MCF 10A (cell line): ENCODE results near the gene FAM228A. TPM values are rescaled to one million over a fixed set of nuclear protein-coding genes. Genes with fewer than 3 reads are reported as not detected.

ENCODE experiments used
- BruUV-seq: library from RNA; stranded (reverse); fragments of 400-500 nt; replicated peaks from 2 replicates; lab custom pipeline; 2021; lab: Mats Ljungman, UMichigan
- CTCF ChIA-PET: fragments of 300-600 bp; sonication (Branson Sonifier 250); formaldehyde crosslinking; extraction: SDS; loops from one replicate; lab custom pipeline; 2021; ENCODE audit warnings: antibody characterized with exemption, inconsistent platforms; lab: Yijun Ruan, JAX
- POLR2A ChIA-PET: fragments of 300-600, 350-650 bp; sonication (Branson Sonifier 250); formaldehyde crosslinking; extraction: SDS; loops from one replicate; lab custom pipeline; 2020; ENCODE audit warnings: antibody characterized with exemption, inconsistent platforms; lab: Yijun Ruan, JAX
- DNase-seq: peaks from one replicate; pipeline ENCODE4 v3.0.0-alpha.2; 2018; ENCODE audit not compliant: unreplicated experiment
- H3K27ac Mint-ChIP-seq: one replicate; pipeline ENCODE4 v1.8.0; 2022; ENCODE audit warnings: mild to moderate bottlenecking, low read depth, mixed read lengths; ENCODE audit not compliant: unreplicated experiment
- H3K27me3 Mint-ChIP-seq: one replicate; pipeline ENCODE4 v1.8.0; 2022; ENCODE audit warnings: mixed read lengths; ENCODE audit not compliant: insufficient read depth, unreplicated experiment
- H3K36me3 Mint-ChIP-seq: one replicate; pipeline ENCODE4 v1.8.0; 2022; ENCODE audit warnings: mild to moderate bottlenecking, moderate library complexity, mixed read lengths; ENCODE audit not compliant: insufficient read depth, unreplicated experiment
- H3K4me1 Mint-ChIP-seq: one replicate; pipeline ENCODE4 v1.8.0; 2022; ENCODE audit warnings: mixed read lengths; ENCODE audit not compliant: insufficient read depth, unreplicated experiment
- H3K4me3 Mint-ChIP-seq: one replicate; pipeline ENCODE4 v1.8.0; 2022; ENCODE audit warnings: mild to moderate bottlenecking, moderate library complexity, mixed read lengths; ENCODE audit not compliant: unreplicated experiment
- H3K9me3 Mint-ChIP-seq: one replicate; pipeline ENCODE4 v1.8.0; 2022; ENCODE audit warnings: mixed read lengths; ENCODE audit not compliant: unreplicated experiment
- intact Hi-C: fragments of 100-400 bp; cut with micrococcal nuclease; formaldehyde crosslinking; loops from 2 replicates; pipeline ENCODE4 v1.14.1; 2022
- total RNA-seq: library from RNA; stranded (reverse); gene quantifications from 2 replicates; pipeline ENCODE4 v1.2.3, GENCODE V29; 2022
- TF ChIP-seq, protein P1 (sequence below): fragments of 200-600 bp; IDR thresholded peaks from one replicate; pipeline ENCODE4 v1.8.0; 2022; ENCODE audit warnings: antibody characterized with exemption, mild to moderate bottlenecking; ENCODE audit not compliant: unreplicated experiment

Gene FAM228A
- total RNA-seq, 1 experiment from 2014 or later: not detected

DNA sequence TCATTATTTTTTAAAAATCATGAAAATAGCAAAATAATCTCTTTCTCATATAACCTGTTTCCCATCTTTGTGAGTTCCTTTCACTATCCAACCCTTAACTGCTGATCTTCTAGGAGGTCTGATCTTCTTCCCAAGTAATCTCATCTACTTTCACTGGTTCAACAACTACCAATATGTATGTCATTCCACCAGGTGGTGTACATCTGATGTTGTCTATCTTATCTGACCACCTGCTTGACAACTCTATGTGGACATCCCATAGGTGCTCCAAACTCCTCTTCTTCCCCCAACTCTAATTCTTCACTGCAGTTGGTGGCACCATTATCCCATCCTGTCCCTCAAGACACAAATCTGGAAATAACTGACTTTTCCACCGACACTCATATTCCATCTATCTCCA lies 62.5 kb downstream of the FAM228A start:
- TF ChIP-seq, protein P1, sequence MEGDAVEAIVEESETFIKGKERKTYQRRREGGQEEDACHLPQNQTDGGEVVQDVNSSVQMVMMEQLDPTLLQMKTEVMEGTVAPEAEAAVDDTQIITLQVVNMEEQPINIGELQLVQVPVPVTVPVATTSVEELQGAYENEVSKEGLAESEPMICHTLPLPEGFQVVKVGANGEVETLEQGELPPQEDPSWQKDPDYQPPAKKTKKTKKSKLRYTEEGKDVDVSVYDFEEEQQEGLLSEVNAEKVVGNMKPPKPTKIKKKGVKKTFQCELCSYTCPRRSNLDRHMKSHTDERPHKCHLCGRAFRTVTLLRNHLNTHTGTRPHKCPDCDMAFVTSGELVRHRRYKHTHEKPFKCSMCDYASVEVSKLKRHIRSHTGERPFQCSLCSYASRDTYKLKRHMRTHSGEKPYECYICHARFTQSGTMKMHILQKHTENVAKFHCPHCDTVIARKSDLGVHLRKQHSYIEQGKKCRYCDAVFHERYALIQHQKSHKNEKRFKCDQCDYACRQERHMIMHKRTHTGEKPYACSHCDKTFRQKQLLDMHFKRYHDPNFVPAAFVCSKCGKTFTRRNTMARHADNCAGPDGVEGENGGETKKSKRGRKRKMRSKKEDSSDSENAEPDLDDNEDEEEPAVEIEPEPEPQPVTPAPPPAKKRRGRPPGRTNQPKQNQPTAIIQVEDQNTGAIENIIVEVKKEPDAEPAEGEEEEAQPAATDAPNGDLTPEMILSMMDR: no peak
- H3K27ac Mint-ChIP-seq: no peak overlapping the region
- no peak overlapping the region for H3K4me3 Mint-ChIP-seq
- H3K4me1 Mint-ChIP-seq: no peaks in the 10 kb centered on the region
- intact Hi-C loops: no loop called here
- no TSS peak for BruUV-seq
- no peaks in the 10 kb centered on the region for H3K27me3 Mint-ChIP-seq
- POLR2A ChIA-PET: interaction anchor here (0.6 kb wide), 2 partner anchors 349 to 555 kb away, joined by 3 to 5 read pairs; no protein-coding TSS in a partner anchor
- peaks cover 21% of the 10 kb centered on the region for H3K36me3 Mint-ChIP-seq
- CTCF ChIA-PET: no interaction called here
- H3K9me3 Mint-ChIP-seq: no peaks in the 10 kb centered on the region
- no peak for DNase-seq

DNA sequence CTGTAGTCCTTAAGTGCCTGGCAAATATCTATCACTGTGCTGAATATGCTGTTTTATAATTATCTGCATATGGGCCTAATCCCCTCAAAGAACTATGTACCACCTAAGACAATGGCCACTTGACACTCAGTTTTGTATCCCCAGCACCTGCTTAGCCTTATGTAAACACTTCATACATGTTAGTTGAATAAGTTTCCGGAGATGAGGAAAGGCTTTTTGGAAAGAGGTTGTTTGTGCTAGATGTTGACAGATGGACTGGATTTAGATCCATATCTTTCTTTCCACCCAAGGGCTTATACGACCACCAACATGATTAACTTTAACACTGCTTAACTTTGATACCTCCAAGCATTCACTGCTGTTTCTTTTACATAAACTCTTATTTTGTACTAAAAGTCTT lies 63.3 kb downstream of the FAM228A start:
- intact Hi-C loops: no loop called here
- ChIA-PET POLR2A (no interaction called here), CTCF (no interaction called here)
- no TSS peak for BruUV-seq
- no peak for DNase-seq
- Mint-ChIP-seq H3K4me3 (no peak overlapping the region), H3K36me3 (peaks cover 21% of the 10 kb centered on the region), H3K27ac (no peak overlapping the region), H3K9me3 (no peaks in the 10 kb centered on the region), H3K27me3 (no peaks in the 10 kb centered on the region), H3K4me1 (no peaks in the 10 kb centered on the region)
- TF ChIP-seq, protein P1: no peak

DNA sequence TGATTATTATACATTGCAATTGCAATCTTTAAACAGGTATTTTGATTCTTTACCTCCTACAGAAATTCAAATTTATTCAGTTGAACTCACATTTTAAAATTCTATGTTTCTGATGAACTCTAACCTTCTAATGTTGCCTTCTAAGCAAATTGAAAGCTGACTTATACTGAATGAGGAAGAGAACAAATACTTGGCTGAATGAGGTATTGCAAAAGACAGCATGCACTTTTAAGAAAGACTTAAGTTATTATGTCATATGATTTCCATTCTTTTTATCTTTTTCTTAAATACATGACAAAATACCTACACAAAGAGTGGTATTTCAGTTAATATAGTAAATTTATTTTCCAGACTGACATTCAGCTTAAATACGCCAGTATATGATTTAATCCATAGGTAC lies 64.7 kb downstream of the FAM228A start:
- no peak for DNase-seq
- Mint-ChIP-seq H3K36me3 (peaks cover 25% of the 10 kb centered on the region), H3K27ac (no peak overlapping the region), H3K4me3 (no peak overlapping the region), H3K27me3 (no peaks in the 10 kb centered on the region), H3K9me3 (no peaks in the 10 kb centered on the region), H3K4me1 (no peaks in the 10 kb centered on the region)
- intact Hi-C loops: no loop called here
- CTCF ChIA-PET: interaction anchor here (0.7 kb wide), 1 partner anchor 32 kb away, joined by 3 read pairs; no protein-coding TSS in a partner anchor
- BruUV-seq: no TSS peak
- TF ChIP-seq, protein P1: no peak
- POLR2A ChIA-PET: interaction anchor here (0.6 kb wide), 1 partner anchor 115 kb away, joined by 4 read pairs; no protein-coding TSS in a partner anchor

Other genes with a start within 250 kb of the FAM228A start
- gene ATAD2B, start 247.9 kb upstream of the FAM228A start, total RNA-seq: 19.6 and 19.7 TPM in 2 replicates
- gene UBXN2A, start 234.6 kb upstream of the FAM228A start, total RNA-seq: 13.0 and 13.6 TPM in 2 replicates
- 0.26 TPM in 1 of 2 replicates, not detected in the other for gene MFSD2B, start 165.0 kb upstream of the FAM228A start, total RNA-seq
- gene WDCP, start 127.7 kb upstream of the FAM228A start, total RNA-seq: 9.0 and 11.2 TPM in 2 replicates
- gene FKBP1B, start 125.3 kb upstream of the FAM228A start, total RNA-seq: 1.7 and 1.8 TPM in 2 replicates
- gene SF3B6, start 98.7 kb upstream of the FAM228A start, total RNA-seq: 141 and 180 TPM in 2 replicates
- 81.8 and 99.8 TPM in 2 replicates for gene TP53I3, start 90.2 kb upstream of the FAM228A start, total RNA-seq
- 1.8 and 2.6 TPM in 2 replicates for gene PFN4, start 51.7 kb upstream of the FAM228A start, total RNA-seq
- gene FAM228B, start 51.6 kb upstream of the FAM228A start, total RNA-seq: 10.6 and 19.5 TPM in 2 replicates
- gene ITSN2, start 185.5 kb downstream of the FAM228A start, total RNA-seq: 36.5 and 40.8 TPM in 2 replicates